Activated CD4-positive, alpha-beta T cell treated with anti-CD3 and anti-CD28 coated beads, Interleukin-2, amount 10 ng/mL, durations not matched to agents 24 days and 14 days (primary cell): ENCODE data around the gene ATP10D. TPM values are rescaled to one million over a fixed set of nuclear protein-coding genes. Genes with fewer than 3 reads are reported as not detected.

ENCODE experiments used
- DNase-seq: peaks from one replicate; pipeline ENCODE4 v3.0.0; 2022
- H3K27ac Mint-ChIP-seq: one replicate; pipeline ENCODE4 v1.8.0; 2022; ENCODE audit warnings: mild to moderate bottlenecking, mixed read lengths
- H3K27me3 Mint-ChIP-seq: one replicate; pipeline ENCODE4 v1.8.0; 2022; ENCODE audit warnings: mixed read lengths
- H3K36me3 Mint-ChIP-seq: one replicate; pipeline ENCODE4 v1.8.0; 2022; ENCODE audit warnings: low read depth, mild to moderate bottlenecking, mixed read lengths
- H3K4me1 Mint-ChIP-seq: one replicate; pipeline ENCODE4 v1.8.0; 2021; ENCODE audit warnings: mixed read lengths
- H3K4me3 Mint-ChIP-seq: one replicate; pipeline ENCODE4 v1.8.0; 2022; ENCODE audit warnings: mild to moderate bottlenecking, moderate library complexity, mixed read lengths
- H3K9me3 Mint-ChIP-seq: one replicate; pipeline ENCODE4 v1.8.0; 2021; ENCODE audit warnings: mixed read lengths
- intact Hi-C: fragments of 100-400 bp; cut with micrococcal nuclease; formaldehyde crosslinking; loops from one replicate; pipeline ENCODE4 v1.15.1; 2023
- total RNA-seq: library from RNA; stranded (reverse); gene quantifications from 2 replicates; pipeline ENCODE4 v1.2.3, GENCODE V29; 2022

The ATP10D gene
- total RNA-seq, 1 donor from 2014 or later: 1.3 TPM

GRCh38 chr4:47557255-47557654, 72.2 kb downstream of the ATP10D start:
- H3K27ac Mint-ChIP-seq: no peak overlapping the region
- no peak for DNase-seq
- no peaks in the 10 kb centered on the region for H3K36me3 Mint-ChIP-seq
- H3K27me3 Mint-ChIP-seq: no peaks in the 10 kb centered on the region
- H3K4me3 Mint-ChIP-seq: no peak overlapping the region
- H3K9me3 Mint-ChIP-seq: no peaks in the 10 kb centered on the region
- peaks cover 5% of the 10 kb centered on the region for H3K4me1 Mint-ChIP-seq
- intact Hi-C loops: no loop called here

GRCh38 chr4:47560682-47561081, 75.6 kb downstream of the ATP10D start:
- Mint-ChIP-seq H3K4me1 (peaks cover 9% of the 10 kb centered on the region), H3K36me3 (no peaks in the 10 kb centered on the region), H3K27ac (no peak overlapping the region), H3K27me3 (no peaks in the 10 kb centered on the region), H3K9me3 (no peaks in the 10 kb centered on the region), H3K4me3 (no peak overlapping the region)
- DNase-seq: no peak
- intact Hi-C loops: no loop called here

- H3K4me1 Mint-ChIP-seq: peaks cover 9% of the 10 kb centered on the region
- H3K9me3 Mint-ChIP-seq: no peaks in the 10 kb centered on the region
- no peaks in the 10 kb centered on the region for H3K36me3 Mint-ChIP-seq
- no peaks in the 10 kb centered on the region for H3K27me3 Mint-ChIP-seq
- intact Hi-C loops: no loop called here
- no peak overlapping the region for H3K27ac Mint-ChIP-seq
- no peak for DNase-seq
- no peak overlapping the region for H3K4me3 Mint-ChIP-seq
Measured at GRCh38 chr4:47561331-47561730, 76.3 kb downstream of the ATP10D start.

GRCh38 chr4:47562297-47562696, 77.2 kb downstream of the ATP10D start:
- Mint-ChIP-seq H3K4me1 (peaks cover 9% of the 10 kb centered on the region), H3K9me3 (no peaks in the 10 kb centered on the region), H3K36me3 (no peaks in the 10 kb centered on the region), H3K4me3 (no peak overlapping the region), H3K27ac (no peak overlapping the region), H3K27me3 (no peaks in the 10 kb centered on the region)
- no peak for DNase-seq
- intact Hi-C loops: no loop called here

- Mint-ChIP-seq H3K27ac (no peak overlapping the region), H3K27me3 (no peaks in the 10 kb centered on the region), H3K36me3 (no peaks in the 10 kb centered on the region), H3K4me3 (no peak overlapping the region), H3K9me3 (no peaks in the 10 kb centered on the region), H3K4me1 (peaks cover 6% of the 10 kb centered on the region)
- intact Hi-C loops: no loop called here
- no peak for DNase-seq
Measured at GRCh38 chr4:47566566-47566965, 81.5 kb downstream of the ATP10D start.

GRCh38 chr4:47566969-47567368, 81.9 kb downstream of the ATP10D start:
- Mint-ChIP-seq H3K4me1 (peaks cover 6% of the 10 kb centered on the region), H3K9me3 (no peaks in the 10 kb centered on the region), H3K4me3 (no peak overlapping the region), H3K27ac (no peak overlapping the region), H3K36me3 (no peaks in the 10 kb centered on the region), H3K27me3 (no peaks in the 10 kb centered on the region)
- DNase-seq: no peak
- intact Hi-C loops: no loop called here

GRCh38 chr4:47567511-47567910, 82.4 kb downstream of the ATP10D start:
- intact Hi-C loops: no loop called here
- H3K9me3 Mint-ChIP-seq: no peaks in the 10 kb centered on the region
- no peak for DNase-seq
- H3K4me3 Mint-ChIP-seq: no peak overlapping the region
- no peak overlapping the region for H3K27ac Mint-ChIP-seq
- H3K36me3 Mint-ChIP-seq: no peaks in the 10 kb centered on the region
- peaks cover 2% of the 10 kb centered on the region for H3K4me1 Mint-ChIP-seq
- H3K27me3 Mint-ChIP-seq: no peaks in the 10 kb centered on the region

- Mint-ChIP-seq H3K27me3 (no peaks in the 10 kb centered on the region), H3K36me3 (no peaks in the 10 kb centered on the region), H3K27ac (no peak overlapping the region), H3K4me1 (no peaks in the 10 kb centered on the region), H3K9me3 (no peaks in the 10 kb centered on the region), H3K4me3 (no peak overlapping the region)
- intact Hi-C loops: no loop called here
- no peak for DNase-seq
Measured at GRCh38 chr4:47570816-47571215, 85.7 kb downstream of the ATP10D start.

GRCh38 chr4:47572981-47573380, 87.9 kb downstream of the ATP10D start:
- Mint-ChIP-seq H3K9me3 (no peaks in the 10 kb centered on the region), H3K27ac (no peak overlapping the region), H3K4me1 (no peaks in the 10 kb centered on the region), H3K4me3 (no peak overlapping the region), H3K27me3 (no peaks in the 10 kb centered on the region), H3K36me3 (no peaks in the 10 kb centered on the region)
- intact Hi-C loops: no loop called here
- no peak for DNase-seq

- H3K36me3 Mint-ChIP-seq: no peaks in the 10 kb centered on the region
- no peaks in the 10 kb centered on the region for H3K4me1 Mint-ChIP-seq
- no peak overlapping the region for H3K27ac Mint-ChIP-seq
- H3K27me3 Mint-ChIP-seq: no peaks in the 10 kb centered on the region
- H3K4me3 Mint-ChIP-seq: no peak overlapping the region
- DNase-seq: no peak
- H3K9me3 Mint-ChIP-seq: no peaks in the 10 kb centered on the region
- intact Hi-C loops: no loop called here
Measured at GRCh38 chr4:47577779-47578553, 92.9 kb downstream of the ATP10D start.

GRCh38 chr4:47579235-47579634, 94.2 kb downstream of the ATP10D start:
- Mint-ChIP-seq H3K27ac (no peak overlapping the region), H3K36me3 (no peaks in the 10 kb centered on the region), H3K4me3 (no peak overlapping the region), H3K27me3 (no peaks in the 10 kb centered on the region), H3K9me3 (no peaks in the 10 kb centered on the region), H3K4me1 (no peaks in the 10 kb centered on the region)
- intact Hi-C loops: no loop called here
- DNase-seq: no peak

GRCh38 chr4:47590325-47590724, 105.2 kb downstream of the ATP10D start:
- no peak for DNase-seq
- H3K27ac Mint-ChIP-seq: no peak overlapping the region
- H3K9me3 Mint-ChIP-seq: peaks cover 3% of the 10 kb centered on the region
- no peak overlapping the region for H3K4me3 Mint-ChIP-seq
- no peaks in the 10 kb centered on the region for H3K36me3 Mint-ChIP-seq
- H3K4me1 Mint-ChIP-seq: no peaks in the 10 kb centered on the region
- intact Hi-C loops: no loop called here
- no peaks in the 10 kb centered on the region for H3K27me3 Mint-ChIP-seq

- no peaks in the 10 kb centered on the region for H3K27me3 Mint-ChIP-seq
- no peak overlapping the region for H3K4me3 Mint-ChIP-seq
- DNase-seq: no peak
- no peaks in the 10 kb centered on the region for H3K9me3 Mint-ChIP-seq
- no peak overlapping the region for H3K27ac Mint-ChIP-seq
- intact Hi-C loops: no loop called here
- H3K36me3 Mint-ChIP-seq: no peaks in the 10 kb centered on the region
- no peaks in the 10 kb centered on the region for H3K4me1 Mint-ChIP-seq
Measured at GRCh38 chr4:47597696-47598095, 112.6 kb downstream of the ATP10D start.

GRCh38 chr4:47598320-47598719, 113.2 kb downstream of the ATP10D start:
- no peak overlapping the region for H3K27ac Mint-ChIP-seq
- H3K36me3 Mint-ChIP-seq: no peaks in the 10 kb centered on the region
- intact Hi-C loops: no loop called here
- no peaks in the 10 kb centered on the region for H3K27me3 Mint-ChIP-seq
- H3K4me3 Mint-ChIP-seq: no peak overlapping the region
- no peak for DNase-seq
- no peaks in the 10 kb centered on the region for H3K4me1 Mint-ChIP-seq
- H3K9me3 Mint-ChIP-seq: no peaks in the 10 kb centered on the region

GRCh38 chr4:47598896-47599295, 113.8 kb downstream of the ATP10D start:
- Mint-ChIP-seq H3K4me1 (no peaks in the 10 kb centered on the region), H3K4me3 (no peak overlapping the region), H3K27me3 (no peaks in the 10 kb centered on the region), H3K36me3 (no peaks in the 10 kb centered on the region), H3K27ac (no peak overlapping the region), H3K9me3 (no peaks in the 10 kb centered on the region)
- DNase-seq: no peak
- intact Hi-C loops: no loop called here
